ENCODE data around the gene PLEKHH1.

PLEKHH1 gene

DNA sequence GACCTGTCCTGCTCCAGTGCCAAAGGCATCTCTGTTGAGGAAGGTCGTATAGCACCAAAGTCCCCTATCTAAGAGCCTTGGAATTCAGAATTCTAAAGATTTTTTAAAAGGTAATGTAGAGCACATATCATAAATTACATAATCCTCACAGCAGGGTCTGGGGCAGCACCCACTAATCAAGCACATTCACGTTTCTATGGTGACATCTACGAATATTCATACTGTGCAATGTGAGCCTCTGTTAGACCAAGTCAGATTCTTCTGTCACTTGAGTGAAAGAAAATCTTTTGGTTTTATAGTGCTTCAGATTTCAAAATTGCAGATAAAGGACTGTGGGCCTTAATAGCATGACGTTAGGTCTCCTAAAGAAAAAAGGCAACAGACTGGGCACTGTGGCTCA is 31.4 kb upstream of the PLEKHH1 start:
- Histone ChIP-seq H3K9me3 (ENCODE audit: low read depth, low read length) (no peaks in the 10 kb centered on the region), H3K9ac (ENCODE audit: insufficient read length) (no peak overlapping the region), H3K27ac (no peak overlapping the region), H3K36me3 (ENCODE audit: insufficient read depth, low read length) (no peaks in the 10 kb centered on the region), H3K4me3 (no peak overlapping the region)
- TF ChIP-seq EZH2 (IDR thresholded peaks at IDR 0.05) (no peak), POLR2AphosphoS5 (IDR thresholded peaks at IDR 0.05; ENCODE audit: borderline replicate concordance, low read depth, low read length) (no peak)
- DNase-seq (ENCODE audit: low read depth, low spot score) = no peak

GRCh38 chr14:67502867-67503266 is 30.2 kb upstream of the PLEKHH1 start:
- H3K4me3 ChIP-seq = no peak overlapping the region
- no peak overlapping the region for H3K27ac ChIP-seq
- H3K9me3 ChIP-seq (ENCODE audit: low read depth, low read length) = no peaks in the 10 kb centered on the region
- no peak for DNase-seq (ENCODE audit: low read depth, low spot score)
- TF ChIP-seq FOXP2 (optimal IDR thresholded peaks at IDR 0.05; ENCODE audit: control extremely low read depth, extremely low read length, insufficient read depth) (no peak), POLR2AphosphoS5 (IDR thresholded peaks at IDR 0.05; ENCODE audit: borderline replicate concordance, low read depth, low read length) (no peak), EZH2 (IDR thresholded peaks at IDR 0.05) (no peak)
- no peak overlapping the region for H3K9ac ChIP-seq (ENCODE audit: insufficient read length)
- H3K36me3 ChIP-seq (ENCODE audit: insufficient read depth, low read length) = no peaks in the 10 kb centered on the region

DNA sequence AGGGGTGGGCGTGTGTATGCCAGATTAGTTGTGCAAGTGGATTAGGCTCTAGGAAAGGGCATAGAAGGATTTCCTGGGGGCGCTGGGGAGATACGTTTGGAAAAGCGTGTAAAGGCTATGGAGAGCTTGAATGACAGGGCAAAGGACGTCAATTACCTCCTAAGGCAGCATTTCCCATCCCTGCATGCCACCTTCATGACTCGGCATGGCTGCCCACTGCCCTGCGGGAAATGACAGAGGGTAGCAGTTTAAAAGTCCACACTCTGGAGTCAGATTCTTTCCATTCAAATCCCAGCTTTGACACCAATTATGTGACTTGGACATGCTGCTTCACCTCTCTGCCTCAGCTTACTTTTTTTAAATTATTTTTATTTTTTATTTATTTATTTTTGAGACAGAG is 29.8 kb upstream of the PLEKHH1 start:
- no peak for TF ChIP-seq EZH2 (IDR thresholded peaks at IDR 0.05)
- no peak for TF ChIP-seq FOXP2 (optimal IDR thresholded peaks at IDR 0.05; ENCODE audit: control extremely low read depth, extremely low read length, insufficient read depth)
- no peak for TF ChIP-seq POLR2AphosphoS5 (IDR thresholded peaks at IDR 0.05; ENCODE audit: borderline replicate concordance, low read depth, low read length)
- no peaks in the 10 kb centered on the region for H3K36me3 ChIP-seq (ENCODE audit: insufficient read depth, low read length)
- H3K27ac ChIP-seq = no peak overlapping the region
- H3K9me3 ChIP-seq (ENCODE audit: low read depth, low read length) = no peaks in the 10 kb centered on the region
- no peak for DNase-seq (ENCODE audit: low read depth, low spot score)
- no peak overlapping the region for H3K9ac ChIP-seq (ENCODE audit: insufficient read length)
- H3K4me3 ChIP-seq = no peak overlapping the region

GRCh38 chr14:67505254-67505653 is 27.8 kb upstream of the PLEKHH1 start:
- Histone ChIP-seq H3K4me3 (no peak overlapping the region), H3K9ac (ENCODE audit: insufficient read length) (no peak overlapping the region), H3K27ac (no peak overlapping the region), H3K9me3 (ENCODE audit: low read depth, low read length) (no peaks in the 10 kb centered on the region), H3K36me3 (ENCODE audit: insufficient read depth, low read length) (no peaks in the 10 kb centered on the region)
- no peak for TF ChIP-seq POLR2AphosphoS5 (IDR thresholded peaks at IDR 0.05; ENCODE audit: borderline replicate concordance, low read depth, low read length)
- no peak for TF ChIP-seq FOXP2 (optimal IDR thresholded peaks at IDR 0.05; ENCODE audit: control extremely low read depth, extremely low read length, insufficient read depth)
- no peak for TF ChIP-seq EZH2 (IDR thresholded peaks at IDR 0.05)
- no peak for DNase-seq (ENCODE audit: low read depth, low spot score)

DNA sequence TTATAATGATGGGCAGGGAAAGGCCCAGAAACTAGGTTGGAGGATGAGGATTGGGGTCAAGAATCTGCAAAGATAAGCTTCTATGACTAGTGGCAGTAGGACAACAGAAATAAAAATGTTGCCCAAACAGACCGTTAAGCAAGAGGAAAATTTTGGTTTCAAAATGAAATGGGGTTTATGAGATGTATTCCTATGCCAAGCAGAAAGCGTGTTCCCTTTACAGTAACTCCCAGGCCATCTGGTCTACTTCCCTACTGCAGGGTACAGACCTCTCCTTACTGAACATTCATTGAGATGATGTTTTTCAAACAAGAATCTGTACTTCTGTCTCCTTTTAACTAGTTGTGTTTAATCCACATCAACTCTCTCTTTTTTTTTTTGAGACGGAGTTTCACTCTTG is 24.1 kb upstream of the PLEKHH1 start:
- no peak for DNase-seq (ENCODE audit: low read depth, low spot score)
- Histone ChIP-seq H3K9me3 (ENCODE audit: low read depth, low read length) (no peaks in the 10 kb centered on the region), H3K4me3 (no peak overlapping the region), H3K27ac (no peak overlapping the region), H3K36me3 (ENCODE audit: insufficient read depth, low read length) (no peaks in the 10 kb centered on the region), H3K9ac (ENCODE audit: insufficient read length) (no peak overlapping the region)
- no peak for TF ChIP-seq FOXP2 (optimal IDR thresholded peaks at IDR 0.05; ENCODE audit: control extremely low read depth, extremely low read length, insufficient read depth)
- TF ChIP-seq POLR2AphosphoS5 (IDR thresholded peaks at IDR 0.05; ENCODE audit: borderline replicate concordance, low read depth, low read length) = no peak
- no peak for TF ChIP-seq EZH2 (IDR thresholded peaks at IDR 0.05)

DNA sequence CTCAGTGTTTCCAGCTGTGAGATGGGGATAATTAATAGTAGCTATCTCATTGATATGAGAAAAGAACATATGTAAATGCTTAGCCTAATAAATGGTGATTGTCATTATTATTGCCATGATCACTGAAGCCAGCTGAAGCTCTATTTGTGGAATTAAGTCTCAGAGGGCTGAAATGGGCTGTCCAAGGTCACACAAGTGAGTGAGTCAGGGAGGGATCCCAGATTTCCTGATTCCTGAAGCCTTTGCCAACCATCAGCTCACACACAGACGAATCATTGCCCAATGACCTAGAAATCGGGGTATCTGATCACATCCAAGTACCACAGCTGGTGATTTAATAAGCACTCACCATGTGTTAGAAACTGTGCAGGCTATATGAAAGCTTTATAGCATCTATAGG is 23.0 kb upstream of the PLEKHH1 start:
- DNase-seq (ENCODE audit: low read depth, low spot score) = no peak
- Histone ChIP-seq H3K4me3 (no peak overlapping the region), H3K9me3 (ENCODE audit: low read depth, low read length) (no peaks in the 10 kb centered on the region), H3K27ac (no peak overlapping the region), H3K9ac (ENCODE audit: insufficient read length) (no peak overlapping the region), H3K36me3 (ENCODE audit: insufficient read depth, low read length) (no peaks in the 10 kb centered on the region)
- TF ChIP-seq POLR2AphosphoS5 (IDR thresholded peaks at IDR 0.05; ENCODE audit: borderline replicate concordance, low read depth, low read length) (no peak), FOXP2 (optimal IDR thresholded peaks at IDR 0.05; ENCODE audit: control extremely low read depth, extremely low read length, insufficient read depth) (no peak), EZH2 (IDR thresholded peaks at IDR 0.05) (no peak)

DNA sequence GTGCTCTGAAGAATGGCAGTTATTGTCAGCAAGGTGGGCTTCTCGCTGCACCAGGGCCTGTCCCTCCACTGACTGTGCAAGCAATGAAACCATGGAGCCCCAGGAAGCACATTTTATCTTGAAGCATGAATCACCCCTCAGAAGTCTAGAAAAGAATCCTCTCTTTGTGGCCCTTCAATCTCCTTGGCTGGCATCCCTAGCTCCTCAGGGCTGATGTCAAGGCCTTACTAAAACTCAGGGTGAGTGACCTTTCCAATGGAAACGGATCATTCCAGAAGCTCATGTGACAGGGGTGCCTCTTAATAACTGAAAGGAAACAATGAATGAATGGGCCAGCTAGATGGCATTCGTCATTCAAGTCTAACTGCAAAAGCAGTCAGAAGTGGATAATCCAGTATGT is 22.3 kb upstream of the PLEKHH1 start:
- no peak for DNase-seq (ENCODE audit: low read depth, low spot score)
- H3K9ac ChIP-seq (ENCODE audit: insufficient read length) = no peak overlapping the region
- no peak overlapping the region for H3K27ac ChIP-seq
- no peaks in the 10 kb centered on the region for H3K36me3 ChIP-seq (ENCODE audit: insufficient read depth, low read length)
- H3K9me3 ChIP-seq (ENCODE audit: low read depth, low read length) = no peaks in the 10 kb centered on the region
- no peak overlapping the region for H3K4me3 ChIP-seq
- TF ChIP-seq EZH2 (IDR thresholded peaks at IDR 0.05) (no peak), FOXP2 (optimal IDR thresholded peaks at IDR 0.05; ENCODE audit: control extremely low read depth, extremely low read length, insufficient read depth) (no peak), POLR2AphosphoS5 (IDR thresholded peaks at IDR 0.05; ENCODE audit: borderline replicate concordance, low read depth, low read length) (no peak)

DNA sequence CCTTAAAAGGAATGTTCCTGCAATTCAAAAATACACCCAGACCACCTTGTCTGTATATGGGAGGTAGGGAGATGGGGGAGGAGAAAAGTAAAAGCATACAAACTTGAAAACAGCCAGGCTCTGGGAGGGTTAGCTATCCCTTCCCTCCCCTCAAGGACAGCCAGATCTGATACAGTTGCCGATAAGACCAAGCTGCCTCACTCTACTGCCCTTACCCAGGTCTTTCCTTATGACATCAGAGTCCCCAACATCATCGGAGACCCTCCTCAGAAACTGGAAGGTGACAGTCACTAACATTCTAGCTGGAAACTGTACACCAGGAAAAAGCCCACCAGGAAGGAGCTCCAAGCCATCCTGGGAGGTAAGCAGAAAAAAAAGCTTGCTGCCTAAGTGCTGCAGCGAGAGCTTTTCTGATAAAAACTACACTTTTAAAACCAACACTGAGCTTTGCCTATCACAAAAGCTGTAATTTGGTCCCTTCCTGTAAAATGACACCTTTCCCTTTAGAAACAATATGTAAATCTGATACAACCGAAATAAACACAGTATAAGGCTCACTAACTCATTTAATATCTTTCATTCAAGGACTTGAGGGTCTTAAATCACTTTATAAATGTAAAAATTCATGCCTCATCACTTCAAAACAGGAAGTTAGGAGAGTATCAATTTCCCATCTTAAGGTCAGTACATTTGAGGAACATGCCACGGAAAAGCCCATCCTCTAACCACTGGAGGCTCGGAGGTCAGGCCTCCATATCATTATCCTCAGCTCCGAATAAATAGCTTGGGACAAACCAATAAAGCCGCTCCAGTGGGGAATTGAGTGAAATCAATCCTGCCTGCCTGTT is 20.4 kb upstream of the PLEKHH1 start:
- DNase-seq (ENCODE audit: low read depth, low spot score) = no peak
- Histone ChIP-seq H3K36me3 (ENCODE audit: insufficient read depth, low read length) (no peaks in the 10 kb centered on the region), H3K9me3 (ENCODE audit: low read depth, low read length) (no peaks in the 10 kb centered on the region), H3K4me3 (no peak overlapping the region), H3K27ac (no peak overlapping the region), H3K9ac (ENCODE audit: insufficient read length) (no peak overlapping the region)
- TF ChIP-seq POLR2AphosphoS5 (IDR thresholded peaks at IDR 0.05; ENCODE audit: borderline replicate concordance, low read depth, low read length) = no peak
- TF ChIP-seq EZH2 (IDR thresholded peaks at IDR 0.05) = no peak
- no peak for TF ChIP-seq FOXP2 (optimal IDR thresholded peaks at IDR 0.05; ENCODE audit: control extremely low read depth, extremely low read length, insufficient read depth)

Data from SK-N-MC (cell line).